Transverse colon (tissue), 4 donors: Measurements from ENCODE around the gene IQSEC3. TPM values are rescaled to one million over a fixed set of nuclear protein-coding genes. Genes with fewer than 3 reads are reported as not detected.

Experiments used
- DNase-seq: peaks from one replicate; pipeline ENCODE4 v3.0.0-alpha.2; 2019
- H3K27ac ChIP-seq, 4 donors: fragments of 200-600 bp; sonication (generic); 2 replicates each; pipeline ENCODE4 v1.5.1; 2016 to 2018; ENCODE audit warnings: inconsistent platforms in 4 of 4
- H3K27me3 ChIP-seq: fragments of 200-600 bp; sonication (generic); 2 replicates; pipeline ENCODE4 v1.5.1; 2017; ENCODE audit warnings: inconsistent platforms
- H3K36me3 ChIP-seq, 4 donors: fragments of 200-600 bp; sonication (generic); 2 replicates each; pipeline ENCODE4 v1.5.1; 2017 to 2019; ENCODE audit warnings: inconsistent platforms in 4 of 4
- H3K4me1 ChIP-seq, 4 donors: fragments of 200-600 bp; sonication (generic); 2 replicates each; pipeline ENCODE4 v1.5.1; 2017 to 2020; ENCODE audit warnings: inconsistent platforms in 4 of 4
- H3K4me3 ChIP-seq, 4 donors: fragments of 200-600 bp; sonication (generic); 1 replicate in 1 of 4; 2 replicates in 3 of 4; pipeline versions ENCODE4 v1.5.1 to v1.6.1; 2017 to 2019; ENCODE audit warnings: inconsistent platforms in 4 of 4
- H3K9me3 ChIP-seq, 2 donors: fragments of 200-600 bp; sonication (generic); 2 replicates each; pipeline ENCODE4 v1.5.1; 2017 to 2019; ENCODE audit warnings: inconsistent platforms in 2 of 2
- CTCF ChIP-seq, 5 experiments: fragments of 200-600 bp in 3 of 5; fragments of 450-650 bp in 2 of 5; sonication (generic) in 3 of 5; IDR thresholded peaks; 1 replicate in 2 of 5; 2 replicates in 3 of 5; pipeline ENCODE4 v1.5.1; 2016 to 2017; ENCODE audit warnings: antibody characterized with exemption in 5 of 5, inconsistent platforms in 3 of 5, mild to moderate bottlenecking in 2 of 5, moderate library complexity in 1 of 5
- EP300 ChIP-seq: sonication (generic); formaldehyde crosslinking; IDR thresholded peaks from one replicate; pipeline ENCODE4 v1.6.1; 2017; ENCODE audit warnings: antibody characterized with exemption, low read depth
- POLR2A ChIP-seq: fragments of 450-650 bp; IDR thresholded peaks from one replicate; pipeline ENCODE4 v1.6.1; 2016; ENCODE audit warnings: antibody characterized with exemption, mild to moderate bottlenecking, moderate library complexity
- POLR2AphosphoS5 ChIP-seq, 3 donors: sonication (generic); formaldehyde crosslinking; IDR thresholded peaks; one replicate each; pipeline ENCODE4 v1.6.1; 2016; ENCODE audit warnings: antibody characterized with exemption in 3 of 3
- WGBS, 2 donors: methylation state at CpG; one replicate each; pipeline ENCODE4 v1.1.5; 2018; ENCODE audit warnings: low coverage in 1 of 2; 5-methylcytosine and 5-hydroxymethylcytosine counted together
- in situ Hi-C, 4 donors: fragments of 200-750 bp; cut with MboI; loops; one replicate each; pipeline versions ENCODE4 v1.15.0 to v1.15.1; 2017; ENCODE audit warnings: low sequenced_read_pairs in 3 of 4, low pct_ligation_motif_present in 1 of 4, low pct_unique_long_range_greater_than_20kb in 1 of 4
- intact Hi-C: fragments of 100-400 bp; cut with DNase I; formaldehyde crosslinking; loops from one replicate; pipeline ENCODE4 v1.15.1; 2023; ENCODE audit warnings: low total_unique reads
- total RNA-seq, 4 donors: library from RNA; depleted of rRNA; stranded (reverse); fragments of >200 nt; gene quantifications; one replicate each; pipeline ENCODE4 v1.1.0, GENCODE V29; 2016

The IQSEC3 gene
- total RNA-seq, 4 donors from 2014 or later, result 0.16 to 35.4 (median 0.27) TPM; not detected in 1

GRCh38 chr12:93266-94005 lies 26.9 kb downstream of the IQSEC3 start:
- H3K36me3 ChIP-seq, result no peaks in the 10 kb centered on the region
- no peak for DNase-seq
- WGBS, 2 donors, result 47 to 63% methylated on average over 3 to 6 of the region's 6 CpGs
- H3K4me3 ChIP-seq, result no peak overlapping the region
- H3K27me3 ChIP-seq, result peaks cover 23% of the 10 kb centered on the region
- H3K27ac ChIP-seq, result no peak overlapping the region
- in situ Hi-C loops (no loop called here), intact Hi-C loops (no loop called here)
- H3K9me3 ChIP-seq, result peaks cover 0 to 6% of the 10 kb centered on the region in 2 donors
- H3K4me1 ChIP-seq, result no peaks in the 10 kb centered on the region
- TF ChIP-seq EP300, result no peak
- TF ChIP-seq CTCF (IDR thresholded peaks at IDR 0.05), result no peak
- TF ChIP-seq POLR2A, result no peak
- TF ChIP-seq POLR2AphosphoS5 (IDR thresholded peaks at IDR 0.05), result no peak

GRCh38 chr12:96543-96942 lies 30.0 kb downstream of the IQSEC3 start:
- Histone ChIP-seq H3K27ac (no peak overlapping the region), H3K4me3 (no peak overlapping the region), H3K27me3 (peaks cover 54% of the 10 kb centered on the region), H3K9me3 (no peaks in the 10 kb centered on the region), H3K4me1 (no peaks in the 10 kb centered on the region), H3K36me3 (no peaks in the 10 kb centered on the region)
- no peak for DNase-seq
- intact Hi-C loops, result no loop called here
- in situ Hi-C loops, result no loop called here
- TF ChIP-seq CTCF (IDR thresholded peaks at IDR 0.05) (no peak), POLR2AphosphoS5 (IDR thresholded peaks at IDR 0.05) (no peak), POLR2A (no peak), EP300 (no peak)
- WGBS, 2 donors, result 79% methylated on average over 1 of the region's 1 CpG; no CpG with 5 or more reads in 1 of the 2 donors

GRCh38 chr12:98924-99352 lies 32.4 kb downstream of the IQSEC3 start:
- Histone ChIP-seq H3K36me3 (no peaks in the 10 kb centered on the region), H3K27me3 (peaks cover 65% of the 10 kb centered on the region), H3K4me3 (no peak overlapping the region), H3K9me3 (no peaks in the 10 kb centered on the region), H3K27ac (no peak overlapping the region), H3K4me1 (no peaks in the 10 kb centered on the region)
- no peak for DNase-seq
- intact Hi-C loops (no loop called here), in situ Hi-C loops (no loop called here)
- WGBS, 2 donors, result 0 to 28% methylated on average over 1 to 12 of the region's 12 CpGs
- TF ChIP-seq POLR2A (no peak), POLR2AphosphoS5 (IDR thresholded peaks at IDR 0.05) (no peak), CTCF (IDR thresholded peaks at IDR 0.05) (no peak), EP300 (no peak)

GRCh38 chr12:99605-100004 lies 33.0 kb downstream of the IQSEC3 start:
- intact Hi-C loops, result no loop called here
- no peak overlapping the region for H3K27ac ChIP-seq
- WGBS, 2 donors, result 24 to 38% methylated on average over 12 to 13 of the region's 13 CpGs
- no peak overlapping the region for H3K4me3 ChIP-seq
- H3K4me1 ChIP-seq, result peaks cover 0 to 5% (median 0%) of the 10 kb centered on the region in 4 donors
- no peak for DNase-seq
- H3K27me3 ChIP-seq, result peaks cover 72% of the 10 kb centered on the region
- no peaks in the 10 kb centered on the region for H3K36me3 ChIP-seq
- TF ChIP-seq POLR2AphosphoS5 (IDR thresholded peaks at IDR 0.05) (no peak), CTCF (IDR thresholded peaks at IDR 0.05) (no peak), POLR2A (no peak), EP300 (no peak)
- no peaks in the 10 kb centered on the region for H3K9me3 ChIP-seq
- in situ Hi-C loops, result no loop called here
